Inferior parietal cortex (tissue), 1 donor: Measurements from ENCODE around the gene NUBP1.
"Not testable (repeated sequence)": the region's sequence is repeated elsewhere in the genome, so short reads cannot be mapped to it uniquely, and the experiment has no call there.

Source experiments
- DNase-seq: peaks from one replicate; pipeline ENCODE4 v3.0.0-alpha.2; 2016; ENCODE audit errors: extremely low spot score

Gene NUBP1

DNA sequence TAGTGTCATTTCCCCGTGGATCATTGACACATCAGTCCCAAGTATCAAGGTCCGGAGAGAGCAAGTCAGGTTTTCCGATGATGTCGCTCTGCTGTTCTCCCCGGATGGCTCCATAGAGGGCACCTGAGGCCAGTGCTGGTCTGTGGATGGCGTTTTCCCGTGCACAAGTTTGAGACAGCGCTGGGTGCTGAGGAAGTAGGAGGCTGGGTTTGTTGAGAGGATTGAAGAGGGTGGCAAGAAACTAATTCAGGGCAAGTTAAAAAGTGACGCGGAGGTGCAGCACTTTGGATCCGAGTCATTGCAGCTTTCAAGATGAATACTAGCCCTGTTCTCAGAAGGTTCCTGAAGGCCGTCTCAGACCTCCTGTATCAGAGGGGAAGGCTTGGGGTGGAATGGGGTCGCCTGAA, 7.7 kb downstream of the NUBP1 start:
- no peak for DNase-seq

DNA sequence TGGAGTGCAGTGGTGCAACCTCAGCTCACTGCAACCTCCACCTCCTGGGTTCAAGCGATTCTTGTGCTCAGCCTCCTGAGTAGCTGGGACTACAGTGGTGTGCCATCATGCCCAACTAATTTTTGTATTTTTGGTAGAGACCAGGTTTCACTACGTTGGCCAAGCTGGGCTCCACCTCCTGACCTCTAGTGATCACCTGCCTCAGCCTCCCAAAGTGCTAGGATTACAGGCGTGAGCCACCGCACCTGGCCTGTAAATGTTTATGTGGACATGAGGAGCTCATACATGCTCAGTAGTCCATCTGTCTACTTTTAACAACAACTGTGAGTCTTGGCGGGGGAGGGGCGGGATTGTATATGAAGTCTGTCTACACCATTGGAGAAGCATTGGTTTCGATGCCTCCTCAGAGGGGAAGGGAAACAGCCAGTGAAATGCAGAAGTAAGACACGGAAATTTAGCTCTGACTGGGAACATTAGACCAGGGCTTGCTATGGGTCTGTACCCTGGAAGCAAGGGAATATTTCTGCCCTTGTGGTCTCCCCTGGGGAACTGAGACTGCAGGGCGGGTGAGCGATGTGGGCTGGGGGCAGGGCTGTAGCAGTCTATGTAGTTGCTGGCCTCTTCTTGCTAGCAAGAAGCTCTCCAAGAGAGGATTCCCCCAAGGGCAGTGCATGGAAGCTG, 9.3 kb downstream of the NUBP1 start:
- no peak for DNase-seq

DNA sequence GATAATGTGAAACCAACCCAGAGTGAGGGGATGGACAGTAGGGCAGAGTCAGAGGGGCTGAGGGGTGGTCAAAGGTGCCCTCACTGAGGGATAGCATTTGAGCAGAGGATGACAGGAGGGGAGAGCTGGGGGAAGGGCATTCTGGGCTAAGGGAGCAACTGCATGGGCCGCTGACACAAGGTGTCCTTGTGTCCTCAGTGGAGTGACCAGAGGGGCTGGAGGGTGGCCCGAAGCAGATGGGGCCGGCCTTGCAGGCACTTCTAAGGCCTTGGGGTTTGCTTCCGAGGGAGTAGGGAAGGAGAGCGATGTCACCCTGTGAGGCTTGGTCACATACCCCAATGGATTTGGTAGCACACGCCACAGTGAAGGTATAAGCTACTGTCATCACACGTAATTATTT, 10.0 kb downstream of the NUBP1 start:
- DNase-seq, result no peak

- DNase-seq, result no peak
Measured at GRCh38 chr16:10754941-10755340, 11.3 kb downstream of the NUBP1 start.

GRCh38 chr16:10756574-10756973, 12.9 kb downstream of the NUBP1 start:
- no peak for DNase-seq

DNA sequence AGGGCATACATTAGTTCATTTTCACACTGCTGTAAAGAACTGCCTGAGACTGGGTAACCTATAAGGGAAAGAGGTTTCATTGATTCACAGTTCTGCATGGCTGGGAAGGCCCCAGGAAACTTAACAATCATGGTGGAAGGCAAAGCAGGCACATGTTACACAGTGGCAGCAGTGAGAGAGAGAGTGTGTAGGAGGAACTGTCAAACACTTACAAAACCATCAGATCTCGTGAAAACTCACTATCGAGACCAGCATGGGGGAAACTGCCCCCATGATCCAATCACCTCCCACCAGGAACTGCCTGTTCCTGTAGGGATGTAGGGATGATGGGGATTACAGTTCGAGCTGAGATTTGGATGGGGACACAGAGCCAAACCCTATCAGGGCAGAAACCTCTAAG, 17.2 kb downstream of the NUBP1 start:
- DNase-seq, result no peak

GRCh38 chr16:10761373-10761772, 17.7 kb downstream of the NUBP1 start:
- DNase-seq, result no peak

- no peak for DNase-seq
Measured at GRCh38 chr16:10762336-10763016, 18.8 kb downstream of the NUBP1 start.

GRCh38 chr16:10763456-10763855, 19.8 kb downstream of the NUBP1 start:
- DNase-seq, result no peak

DNA sequence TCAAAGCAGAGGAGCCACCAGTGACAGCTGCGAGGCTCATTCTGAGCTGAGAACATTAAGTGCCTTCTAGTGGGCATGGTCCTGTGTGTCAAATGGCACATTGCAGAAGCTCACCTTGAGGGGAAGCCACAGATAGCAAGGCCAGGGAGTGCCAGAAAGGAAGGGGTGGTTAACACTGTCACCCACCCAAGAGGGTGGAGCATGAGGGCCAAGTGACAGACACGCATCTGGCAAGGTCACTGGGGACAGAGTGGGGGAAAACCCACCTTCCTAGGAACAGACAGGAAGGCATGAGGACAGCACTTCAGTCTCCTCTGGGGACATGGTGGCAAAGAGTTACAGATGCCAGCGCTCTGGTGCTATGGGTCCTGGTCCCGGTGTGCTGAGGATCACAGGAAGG, 22.1 kb downstream of the NUBP1 start:
- DNase-seq, result no peak

DNA sequence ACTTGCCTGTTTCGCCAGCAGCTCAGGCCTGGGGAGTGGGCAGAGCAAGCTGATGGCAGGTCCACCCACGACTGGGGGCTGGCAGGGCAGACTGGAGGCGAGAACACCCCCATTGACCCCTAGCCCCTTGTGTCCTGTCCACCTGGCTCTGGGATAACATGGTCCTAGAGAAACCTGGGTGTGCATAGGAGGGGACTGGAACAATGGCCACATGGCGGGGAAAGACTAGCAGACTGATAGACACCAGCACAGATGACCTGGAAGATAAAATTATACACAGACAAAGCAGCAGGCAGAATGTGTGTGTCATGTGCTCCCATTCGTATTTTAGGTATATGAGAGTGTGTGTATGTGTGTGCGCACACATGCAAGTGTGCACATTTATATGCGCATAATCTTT, 23.5 kb downstream of the NUBP1 start:
- DNase-seq, result no peak

DNA sequence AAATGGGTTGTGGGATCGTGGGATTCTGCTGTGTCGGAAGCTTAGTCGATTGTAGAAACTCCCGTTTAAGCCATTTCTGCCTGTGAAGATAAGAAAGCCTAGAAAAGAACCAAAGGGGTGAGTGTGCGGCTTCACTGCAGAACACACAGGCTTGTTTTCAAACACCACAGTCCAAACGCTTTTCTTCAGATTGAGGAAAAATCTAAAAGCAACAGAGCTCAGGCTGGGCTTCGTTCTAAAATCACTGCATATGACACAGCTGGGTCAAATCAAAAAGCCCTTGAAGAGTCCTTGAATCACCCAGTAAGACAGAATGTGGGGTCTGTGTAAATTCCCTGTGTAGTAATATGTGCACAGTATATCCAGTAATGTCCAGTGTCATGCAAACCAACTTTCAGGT, 25.7 kb downstream of the NUBP1 start:
- no peak for DNase-seq

GRCh38 chr16:10770907-10771306, 27.3 kb downstream of the NUBP1 start:
- no peak for DNase-seq

DNA sequence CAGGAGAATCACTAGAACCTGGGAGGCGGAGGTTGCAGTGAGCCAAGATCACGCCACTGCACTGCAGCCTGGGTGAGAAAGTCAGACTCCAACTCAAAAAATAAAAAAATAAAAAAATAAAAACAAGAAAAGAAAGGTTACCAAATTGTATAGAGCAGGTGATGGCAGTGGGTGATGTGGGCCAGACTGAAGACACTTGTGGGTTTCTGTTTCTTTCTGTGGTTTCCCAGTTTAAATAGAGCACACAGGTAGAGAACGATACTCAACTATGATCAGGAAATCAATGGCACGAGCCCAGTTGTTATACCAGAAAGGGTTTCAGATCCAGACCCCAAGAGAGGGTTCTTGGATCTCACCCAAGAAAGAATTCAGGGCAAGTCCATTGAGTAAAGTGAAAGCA, 32.6 kb downstream of the NUBP1 start:
- DNase-seq, result no peak

DNA sequence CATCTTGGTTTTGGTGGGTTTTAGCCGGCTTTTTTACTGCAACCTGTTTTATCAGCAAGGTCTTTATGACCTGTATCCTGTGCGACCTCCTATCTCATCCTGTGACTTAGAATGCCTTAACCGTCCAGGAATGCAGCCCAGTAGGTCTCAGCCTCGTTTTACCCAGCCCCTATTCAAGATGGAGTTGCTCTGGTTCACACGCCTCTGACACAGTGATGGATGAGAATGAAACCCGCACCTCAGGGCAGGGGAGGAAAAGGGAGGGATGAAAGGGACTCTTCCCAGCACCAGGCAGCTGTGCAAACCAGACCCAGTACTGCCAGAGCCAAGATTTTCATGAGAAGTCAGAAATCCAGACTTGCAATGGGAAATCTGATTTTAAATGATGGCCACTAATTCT, 33.3 kb downstream of the NUBP1 start:
- not testable (repeated sequence) for DNase-seq

GRCh38 chr16:10777356-10777755, 33.7 kb downstream of the NUBP1 start:
- no peak for DNase-seq

DNA sequence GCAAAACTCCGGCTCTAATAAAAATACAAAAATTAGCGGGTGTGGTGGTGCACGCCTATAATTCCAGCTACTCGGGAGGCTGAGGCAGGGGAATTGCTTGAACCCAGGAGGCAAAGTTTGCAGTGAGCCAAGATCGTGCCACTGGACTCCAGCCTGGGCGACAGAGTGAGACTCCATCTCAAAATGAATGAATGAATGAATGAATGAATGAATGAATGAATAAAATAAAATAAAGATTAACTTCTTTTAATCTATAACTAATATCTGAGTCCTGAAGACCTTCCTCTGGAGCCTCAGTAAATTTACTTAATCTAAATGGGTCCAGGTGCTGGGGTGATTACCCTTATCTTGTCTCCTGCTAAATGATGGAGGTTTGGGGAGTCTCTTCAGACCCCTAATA, 36.3 kb downstream of the NUBP1 start:
- DNase-seq, result not testable (repeated sequence)

DNA sequence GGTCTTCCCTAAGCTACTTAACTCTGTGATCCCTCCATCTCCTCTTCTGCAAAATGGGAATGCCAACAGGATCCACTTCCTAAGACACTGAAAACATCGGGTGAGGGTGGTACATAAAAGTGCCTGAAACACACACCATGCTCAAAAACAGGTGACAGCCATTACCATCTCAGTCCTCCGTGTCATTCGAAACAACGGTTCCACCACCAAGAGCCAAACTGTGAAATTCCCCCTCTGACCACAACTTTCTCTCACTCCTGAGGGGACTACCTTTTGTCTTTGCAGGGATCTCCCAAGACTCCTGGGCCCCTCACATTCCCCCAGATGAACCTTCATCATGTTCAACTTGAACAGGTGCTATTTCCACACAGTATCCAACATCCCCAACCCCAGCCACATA, 37.0 kb downstream of the NUBP1 start:
- DNase-seq, result no peak

- DNase-seq, result no peak
Measured at GRCh38 chr16:10782628-10783027, 39.0 kb downstream of the NUBP1 start.

- DNase-seq, result no peak
Measured at GRCh38 chr16:10787304-10787703, 43.7 kb downstream of the NUBP1 start.

GRCh38 chr16:10788630-10789029, 45.0 kb downstream of the NUBP1 start:
- DNase-seq, result not testable (repeated sequence)

- no peak for DNase-seq
Measured at GRCh38 chr16:10791048-10791447, 47.4 kb downstream of the NUBP1 start.

- DNase-seq, result no peak
Measured at GRCh38 chr16:10799736-10800135, 56.1 kb downstream of the NUBP1 start.

DNA sequence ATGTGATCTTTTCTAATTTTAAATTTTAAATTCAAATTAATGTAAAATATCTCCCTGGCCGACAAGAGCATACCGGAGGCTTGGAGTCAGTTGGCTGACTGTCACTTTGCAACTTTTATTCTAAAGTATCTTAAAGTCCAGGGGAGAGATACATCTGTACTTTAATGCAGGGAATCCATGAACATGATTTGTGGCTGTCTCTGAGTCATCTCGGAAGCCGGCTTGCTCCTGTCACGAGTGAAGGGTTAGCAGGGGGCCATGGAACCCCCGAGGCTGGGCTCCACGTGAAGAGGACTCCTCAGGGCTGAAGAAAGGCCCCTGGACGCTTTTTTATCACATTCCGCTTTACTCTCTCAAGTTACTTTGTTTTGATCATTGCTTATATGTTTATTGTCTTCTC, 61.7 kb downstream of the NUBP1 start:
- DNase-seq, result no peak
